Cardiac fibroblast (primary cell): ENCODE results near the gene ATM.
"Not testable (repeated sequence)": the region's sequence is repeated elsewhere in the genome, so short reads cannot be mapped to it uniquely, and the experiment has no call there.

Experiments used
- DNase-seq, 2 donors: peaks; one replicate each; pipeline versions ENCODE4 v3.0.0 to v3.0.0-alpha.2; 2010; ENCODE audit warnings: low read depth in 2 of 2
- H3K4me3 ChIP-seq, 2 donors: replicated peaks in 1 of 2; 1 replicate in 1 of 2; 2 replicates in 1 of 2; pipeline ENCODE4 v1.5.1; 2011; ENCODE audit warnings: low read depth in 2 of 2, low read length in 2 of 2, mild to moderate bottlenecking in 2 of 2, moderate library complexity in 1 of 2
- TF ChIP-seq, protein P1 (sequence below): IDR thresholded peaks from one replicate; pipeline ENCODE4 v1.5.1; 2011; ENCODE audit warnings: low read depth, mild to moderate bottlenecking, low read length, inconsistent platforms

Gene ATM

GRCh38 chr11:108403052-108403451, 180.2 kb downstream of the ATM start:
- no peak overlapping the region for H3K4me3 ChIP-seq
- TF ChIP-seq, protein P1, sequence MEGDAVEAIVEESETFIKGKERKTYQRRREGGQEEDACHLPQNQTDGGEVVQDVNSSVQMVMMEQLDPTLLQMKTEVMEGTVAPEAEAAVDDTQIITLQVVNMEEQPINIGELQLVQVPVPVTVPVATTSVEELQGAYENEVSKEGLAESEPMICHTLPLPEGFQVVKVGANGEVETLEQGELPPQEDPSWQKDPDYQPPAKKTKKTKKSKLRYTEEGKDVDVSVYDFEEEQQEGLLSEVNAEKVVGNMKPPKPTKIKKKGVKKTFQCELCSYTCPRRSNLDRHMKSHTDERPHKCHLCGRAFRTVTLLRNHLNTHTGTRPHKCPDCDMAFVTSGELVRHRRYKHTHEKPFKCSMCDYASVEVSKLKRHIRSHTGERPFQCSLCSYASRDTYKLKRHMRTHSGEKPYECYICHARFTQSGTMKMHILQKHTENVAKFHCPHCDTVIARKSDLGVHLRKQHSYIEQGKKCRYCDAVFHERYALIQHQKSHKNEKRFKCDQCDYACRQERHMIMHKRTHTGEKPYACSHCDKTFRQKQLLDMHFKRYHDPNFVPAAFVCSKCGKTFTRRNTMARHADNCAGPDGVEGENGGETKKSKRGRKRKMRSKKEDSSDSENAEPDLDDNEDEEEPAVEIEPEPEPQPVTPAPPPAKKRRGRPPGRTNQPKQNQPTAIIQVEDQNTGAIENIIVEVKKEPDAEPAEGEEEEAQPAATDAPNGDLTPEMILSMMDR: no peak
- no peak for DNase-seq

- DNase-seq: peak in 1 of 2 donors; percentile 6
- H3K4me3 ChIP-seq: no peak overlapping the region
- TF ChIP-seq, protein P1: no peak
These were observed 182.8 kb downstream of the ATM start for GRCh38 chr11:108405706-108406105.

- DNase-seq: no peak
- TF ChIP-seq, protein P1: no peak
- no peak overlapping the region for H3K4me3 ChIP-seq
These were observed 192.1 kb downstream of the ATM start for GRCh38 chr11:108414958-108415357.

- peak; percentile 9 to 17 for DNase-seq
- H3K4me3 ChIP-seq: not testable (repeated sequence)
These were observed 194.7 kb downstream of the ATM start for GRCh38 chr11:108417551-108417950.
